Retina (tissue), 1 donor: ENCODE data around the gene PTGES.

Source experiments
- DNase-seq: peaks from one replicate; pipeline ENCODE4 v3.0.0-alpha.2; 2016

The PTGES gene

GRCh38 chr9:129716091-129716490, 36.8 kb downstream of the PTGES start:
- DNase-seq = no peak

GRCh38 chr9:129714511-129715061, 38.3 kb downstream of the PTGES start:
- DNase-seq = no peak

GRCh38 chr9:129713402-129713679, 39.5 kb downstream of the PTGES start:
- DNase-seq = no peak

GRCh38 chr9:129712634-129713401, 40.0 kb downstream of the PTGES start:
- DNase-seq = no peak

- DNase-seq = no peak
Observed at GRCh38 chr9:129710169-129710453, 42.7 kb downstream of the PTGES start.

- DNase-seq = peak; percentile 32
Observed at GRCh38 chr9:129709438-129710168, 43.2 kb downstream of the PTGES start.

GRCh38 chr9:129708793-129709192, 44.0 kb downstream of the PTGES start:
- no peak for DNase-seq

GRCh38 chr9:129704807-129705206, 48.0 kb downstream of the PTGES start:
- no peak for DNase-seq

- DNase-seq = no peak
Observed at GRCh38 chr9:129703667-129704355, 49.0 kb downstream of the PTGES start.

GRCh38 chr9:129702589-129703520, 50.0 kb downstream of the PTGES start:
- DNase-seq = no peak

GRCh38 chr9:129701549-129701948, 51.3 kb downstream of the PTGES start:
- DNase-seq = no peak

GRCh38 chr9:129701054-129701453, 51.8 kb downstream of the PTGES start:
- DNase-seq = no peak

- no peak for DNase-seq
Observed at GRCh38 chr9:129698254-129698757, 54.5 kb downstream of the PTGES start.

- peak; percentile 36 for DNase-seq
Observed at GRCh38 chr9:129697656-129698253, 55.1 kb downstream of the PTGES start.

GRCh38 chr9:129696944-129697655, 55.7 kb downstream of the PTGES start:
- DNase-seq = peak; percentile 57

GRCh38 chr9:129695870-129696269, 57.0 kb downstream of the PTGES start:
- no peak for DNase-seq

- DNase-seq = no peak
Observed at GRCh38 chr9:129694243-129694646, 58.6 kb downstream of the PTGES start.

- DNase-seq = no peak
Observed at GRCh38 chr9:129693741-129694140, 59.1 kb downstream of the PTGES start.

GRCh38 chr9:129692534-129692933, 60.3 kb downstream of the PTGES start:
- no peak for DNase-seq
